ENCODE data around the gene MACF1.

GRCh38 chr1:39488012-39488545 lies 283.6 kb downstream of the MACF1 start:
- TF ChIP-seq, protein P1, sequence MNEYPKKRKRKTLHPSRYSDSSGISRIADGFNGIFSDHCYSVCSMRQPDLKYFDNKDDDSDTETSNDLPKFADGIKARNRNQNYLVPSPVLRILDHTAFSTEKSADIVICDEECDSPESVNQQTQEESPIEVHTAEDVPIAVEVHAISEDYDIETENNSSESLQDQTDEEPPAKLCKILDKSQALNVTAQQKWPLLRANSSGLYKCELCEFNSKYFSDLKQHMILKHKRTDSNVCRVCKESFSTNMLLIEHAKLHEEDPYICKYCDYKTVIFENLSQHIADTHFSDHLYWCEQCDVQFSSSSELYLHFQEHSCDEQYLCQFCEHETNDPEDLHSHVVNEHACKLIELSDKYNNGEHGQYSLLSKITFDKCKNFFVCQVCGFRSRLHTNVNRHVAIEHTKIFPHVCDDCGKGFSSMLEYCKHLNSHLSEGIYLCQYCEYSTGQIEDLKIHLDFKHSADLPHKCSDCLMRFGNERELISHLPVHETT (CRISPR knock-in tag; conservative IDR thresholded peaks at IDR 0.05) = no peak
- TF ChIP-seq, protein P2, sequence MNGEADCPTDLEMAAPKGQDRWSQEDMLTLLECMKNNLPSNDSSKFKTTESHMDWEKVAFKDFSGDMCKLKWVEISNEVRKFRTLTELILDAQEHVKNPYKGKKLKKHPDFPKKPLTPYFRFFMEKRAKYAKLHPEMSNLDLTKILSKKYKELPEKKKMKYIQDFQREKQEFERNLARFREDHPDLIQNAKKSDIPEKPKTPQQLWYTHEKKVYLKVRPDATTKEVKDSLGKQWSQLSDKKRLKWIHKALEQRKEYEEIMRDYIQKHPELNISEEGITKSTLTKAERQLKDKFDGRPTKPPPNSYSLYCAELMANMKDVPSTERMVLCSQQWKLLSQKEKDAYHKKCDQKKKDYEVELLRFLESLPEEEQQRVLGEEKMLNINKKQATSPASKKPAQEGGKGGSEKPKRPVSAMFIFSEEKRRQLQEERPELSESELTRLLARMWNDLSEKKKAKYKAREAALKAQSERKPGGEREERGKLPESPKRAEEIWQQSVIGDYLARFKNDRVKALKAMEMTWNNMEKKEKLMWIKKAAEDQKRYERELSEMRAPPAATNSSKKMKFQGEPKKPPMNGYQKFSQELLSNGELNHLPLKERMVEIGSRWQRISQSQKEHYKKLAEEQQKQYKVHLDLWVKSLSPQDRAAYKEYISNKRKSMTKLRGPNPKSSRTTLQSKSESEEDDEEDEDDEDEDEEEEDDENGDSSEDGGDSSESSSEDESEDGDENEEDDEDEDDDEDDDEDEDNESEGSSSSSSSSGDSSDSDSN (CRISPR knock-in tag; IDR thresholded peaks at IDR 0.05) = no peak
- TF ChIP-seq CEBPB (IDR thresholded peaks at IDR 0.05; ENCODE audit: borderline replicate concordance, low read depth, low read length) = no peak
- TF ChIP-seq, protein P3, sequence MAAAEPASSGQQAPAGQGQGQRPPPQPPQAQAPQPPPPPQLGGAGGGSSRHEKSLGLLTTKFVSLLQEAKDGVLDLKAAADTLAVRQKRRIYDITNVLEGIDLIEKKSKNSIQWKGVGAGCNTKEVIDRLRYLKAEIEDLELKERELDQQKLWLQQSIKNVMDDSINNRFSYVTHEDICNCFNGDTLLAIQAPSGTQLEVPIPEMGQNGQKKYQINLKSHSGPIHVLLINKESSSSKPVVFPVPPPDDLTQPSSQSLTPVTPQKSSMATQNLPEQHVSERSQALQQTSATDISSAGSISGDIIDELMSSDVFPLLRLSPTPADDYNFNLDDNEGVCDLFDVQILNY (CRISPR knock-in tag; conservative IDR thresholded peaks at IDR 0.05) = no peak
- no peak for TF ChIP-seq SOX13 (IDR thresholded peaks at IDR 0.05)
- no peak for TF ChIP-seq SOX13 (CRISPR knock-in tag; conservative IDR thresholded peaks at IDR 0.05 in 1 of 2, IDR thresholded peaks at IDR 0.05 in 1 of 2)
- TF ChIP-seq SP2 (CRISPR knock-in tag; IDR thresholded peaks at IDR 0.05) = no peak

Measured in HepG2 (cell line).